Fibroblast of skin of left biceps (primary cell): Measurements from ENCODE around the gene IRF7.

Experiments
- DNase-seq, 2 experiments: peaks; one replicate each; pipeline ENCODE4 v3.0.0-alpha.2; 2013; ENCODE audit warnings: low read depth in 2 of 2

IRF7 gene

DNA sequence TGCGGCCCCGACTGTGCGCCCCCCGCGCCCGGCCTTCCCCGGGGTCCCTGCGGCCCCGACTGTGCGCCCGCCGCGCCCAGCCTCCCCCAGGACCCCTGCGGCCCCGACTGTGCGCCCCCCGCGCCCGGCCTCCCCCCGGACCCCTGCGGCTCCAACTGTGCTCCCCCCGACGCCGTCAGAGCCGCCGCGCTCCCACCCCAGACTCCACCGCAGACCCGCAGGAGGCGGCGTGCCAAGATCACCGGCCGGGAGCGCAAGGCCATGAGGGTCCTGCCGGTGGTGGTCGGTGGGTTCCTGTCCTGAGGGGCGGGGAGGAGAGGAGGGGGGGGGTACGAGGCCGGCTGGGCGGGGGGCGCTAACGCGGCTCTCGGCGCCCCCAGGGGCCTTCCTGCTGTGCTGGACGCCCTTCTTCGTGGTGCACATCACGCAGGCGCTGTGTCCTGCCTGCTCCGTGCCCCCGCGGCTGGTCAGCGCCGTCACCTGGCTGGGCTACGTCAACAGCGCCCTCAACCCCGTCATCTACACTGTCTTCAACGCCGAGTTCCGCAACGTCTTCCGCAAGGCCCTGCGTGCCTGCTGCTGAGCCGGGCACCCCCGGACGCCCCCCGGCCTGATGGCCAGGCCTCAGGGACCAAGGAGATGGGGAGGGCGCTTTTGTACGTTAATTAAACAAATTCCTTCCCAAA lies 24.4 kb upstream of the IRF7 start:
- no peak for DNase-seq

GRCh38 chr11:639332-639955 lies 23.7 kb upstream of the IRF7 start:
- no peak for DNase-seq

GRCh38 chr11:638631-639331 lies 23.0 kb upstream of the IRF7 start:
- no peak for DNase-seq

GRCh38 chr11:637593-638521 lies 22.1 kb upstream of the IRF7 start:
- DNase-seq: no peak

- no peak for DNase-seq
These were observed 21.5 kb upstream of the IRF7 start for GRCh38 chr11:637333-637592.

GRCh38 chr11:636511-637332 lies 21.0 kb upstream of the IRF7 start, which contains the start of gene DRD4:
Gene DRD4, plus strand, starts transcription at chr11:637269. Its CDS starts 36 bp downstream, at chr11:637305.
- DNase-seq: no peak

DNA sequence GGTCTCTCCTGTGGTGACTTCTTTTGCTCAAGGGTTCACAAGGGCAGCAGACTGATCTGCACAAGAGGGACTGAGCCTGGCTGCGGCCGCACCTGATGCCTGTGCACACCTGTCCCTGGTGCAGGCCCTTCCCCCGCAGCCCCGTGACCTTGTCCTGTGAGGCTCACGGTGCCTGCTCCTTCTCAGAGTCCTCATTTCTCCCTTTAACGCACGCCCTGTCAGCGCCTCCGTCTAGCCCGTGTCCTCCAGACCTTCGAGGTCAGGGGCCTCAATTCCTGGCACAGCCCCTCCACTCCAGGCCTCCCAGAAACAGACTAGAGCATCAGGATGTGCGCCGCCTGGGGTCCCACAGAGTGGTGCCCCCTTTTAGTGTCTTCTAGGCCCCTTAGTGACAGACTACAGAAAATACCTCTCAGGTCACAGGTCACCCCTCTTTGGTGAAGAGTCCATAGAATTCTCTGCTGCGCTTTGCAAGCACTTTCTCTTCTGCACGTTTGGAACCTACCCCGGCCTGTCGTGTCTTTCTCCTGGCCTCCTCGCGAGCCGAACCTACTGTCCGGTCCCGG lies 20.3 kb upstream of the IRF7 start:
- no peak for DNase-seq

- no peak for DNase-seq
These were observed 15.1 kb upstream of the IRF7 start for GRCh38 chr11:630871-631270.

DNA sequence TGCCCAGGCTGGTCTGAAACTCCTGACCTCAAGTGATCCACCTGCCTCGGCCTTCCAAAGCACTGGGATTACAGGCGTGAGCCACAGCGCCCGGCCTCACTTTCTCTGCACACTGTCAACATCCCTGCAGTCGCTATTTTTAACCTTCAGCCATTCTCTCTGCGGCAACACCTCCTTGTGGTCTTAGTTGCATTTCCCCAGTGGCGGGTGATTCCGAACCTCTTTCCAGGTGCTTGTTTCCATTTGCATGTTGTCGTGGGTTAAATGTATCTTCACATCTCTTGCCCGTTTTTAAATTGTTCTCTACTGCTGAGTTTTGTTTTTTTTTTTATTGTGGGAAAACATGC lies 13.5 kb upstream of the IRF7 start:
- no peak for DNase-seq

DNA sequence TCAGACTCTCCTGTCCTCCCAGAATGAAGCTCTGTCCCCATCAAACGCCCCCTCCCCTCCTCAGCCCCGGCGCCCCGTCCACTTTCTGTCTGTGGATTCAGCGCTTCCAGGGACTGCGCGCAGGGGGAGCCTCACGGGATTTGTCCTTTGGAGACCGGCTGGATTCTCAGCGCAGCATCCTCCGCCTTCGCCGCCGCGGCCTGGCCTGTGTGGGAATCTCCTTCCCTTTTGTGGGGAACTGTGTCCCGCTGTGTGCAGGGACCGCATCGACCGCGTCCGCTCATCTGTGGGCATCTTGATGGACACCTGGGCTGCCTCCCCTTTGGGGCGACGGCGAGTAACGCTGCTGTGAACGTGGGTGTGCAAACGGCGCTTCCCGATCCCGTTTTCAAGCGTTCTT lies 12.3 kb upstream of the IRF7 start:
- no peak for DNase-seq

GRCh38 chr11:627308-627576 lies 11.5 kb upstream of the IRF7 start:
- DNase-seq: no peak

- no peak for DNase-seq
These were observed 10.9 kb upstream of the IRF7 start, which contains the start of gene SCT for GRCh38 chr11:626475-627307. Gene SCT, minus strand, starts transcription at chr11:627181. Its CDS starts 38 bp downstream, at chr11:627143.

GRCh38 chr11:625636-626268 lies 10.0 kb upstream of the IRF7 start:
- DNase-seq: no peak

- DNase-seq: no peak
These were observed 9.2 kb upstream of the IRF7 start, which contains the start of gene CDHR5 for GRCh38 chr11:624705-625635. Gene CDHR5, minus strand, starts transcription at chr11:624955. Its CDS starts 53 bp downstream, at chr11:624902.

- no peak for DNase-seq
These were observed 8.4 kb upstream of the IRF7 start for GRCh38 chr11:623999-624704.

- DNase-seq: no peak
These were observed 7.7 kb upstream of the IRF7 start for GRCh38 chr11:623349-623869.

DNA sequence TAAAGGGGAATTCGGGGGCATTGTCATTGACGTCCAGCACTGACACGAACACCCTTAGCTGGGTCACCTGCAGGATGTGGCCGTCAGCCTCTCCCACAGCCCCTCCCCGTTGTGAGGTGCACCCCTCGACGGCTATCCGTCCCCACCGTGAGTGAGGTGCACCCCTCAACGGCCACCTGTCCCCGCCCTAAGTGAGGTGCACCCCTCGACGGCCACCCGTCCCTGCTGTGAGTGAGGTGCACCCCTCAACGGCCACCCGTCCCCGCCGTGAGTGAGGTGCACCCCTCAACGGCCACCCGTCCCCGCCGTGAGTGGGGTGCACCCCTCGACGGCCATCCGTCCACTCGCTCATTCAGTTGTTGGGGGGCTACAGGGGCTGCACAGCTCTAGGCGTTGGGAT lies 6.1 kb upstream of the IRF7 start:
- DNase-seq: no peak
